ENCODE measurements around the gene LPCAT1.
A peak's percentile ranks its signal among the peaks of the same experiment; 100 is the strongest.
"Not testable (repeated sequence)": the region's sequence is repeated elsewhere in the genome, so short reads cannot be mapped to it uniquely, and the experiment has no call there.

LPCAT1 gene

GRCh38 chr5:1540831-1541701 is 17.3 kb upstream of the LPCAT1 start:
- no peak for DNase-seq

DNA sequence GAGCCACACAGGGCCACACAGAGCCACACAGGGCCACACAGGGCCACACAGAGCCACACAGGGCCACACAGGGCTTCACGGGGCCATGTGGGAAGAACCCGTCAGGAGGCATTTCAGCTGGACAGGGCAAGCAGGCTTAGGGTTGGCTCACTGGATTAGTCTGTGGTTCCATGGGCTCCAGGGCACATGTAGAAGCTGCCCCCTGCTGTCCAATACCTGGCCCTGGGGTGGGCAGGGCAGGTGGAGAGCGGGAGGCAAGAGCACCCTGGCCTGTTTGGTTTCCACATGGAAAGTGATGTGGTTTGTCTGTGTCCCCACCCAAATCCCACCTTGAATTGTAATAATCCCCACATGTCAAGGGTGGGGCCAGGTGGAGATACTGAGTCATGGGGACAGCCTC is 16.4 kb upstream of the LPCAT1 start:
- peak; percentile 61 for DNase-seq

- not testable (repeated sequence) for DNase-seq
Measured at GRCh38 chr5:1539393-1540161, 15.8 kb upstream of the LPCAT1 start.

DNA sequence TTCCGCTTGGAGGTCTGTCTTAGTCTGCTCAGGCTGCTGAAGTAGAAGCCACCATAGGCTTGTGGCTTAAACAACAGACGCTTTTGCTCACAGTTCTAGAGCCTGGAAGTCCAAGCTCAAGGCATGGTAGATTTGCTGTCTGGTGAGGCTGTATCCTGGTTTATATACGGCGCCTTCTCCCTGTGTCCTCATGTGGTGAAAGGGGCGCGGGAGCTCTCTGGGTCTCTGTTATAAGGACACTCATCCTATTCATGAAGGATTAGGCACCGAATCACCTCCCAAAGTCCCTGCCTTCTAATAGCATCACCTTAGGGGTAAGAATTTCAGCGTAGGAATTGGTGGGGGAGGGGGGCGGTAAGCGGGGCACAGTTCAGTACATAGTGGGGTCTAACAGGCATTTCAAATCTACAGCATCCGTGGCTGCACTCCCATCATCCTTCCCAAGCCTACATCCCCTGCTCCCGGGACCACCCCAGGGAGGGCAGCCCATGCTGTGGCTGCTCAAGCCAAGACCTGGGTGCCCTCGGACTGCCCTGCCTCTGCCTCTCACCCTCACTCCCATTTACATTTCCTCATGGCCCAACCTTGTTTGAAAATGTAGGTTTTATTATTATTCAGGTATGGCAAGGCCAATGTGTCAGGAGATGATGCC is 15.1 kb upstream of the LPCAT1 start:
- no peak for DNase-seq

DNA sequence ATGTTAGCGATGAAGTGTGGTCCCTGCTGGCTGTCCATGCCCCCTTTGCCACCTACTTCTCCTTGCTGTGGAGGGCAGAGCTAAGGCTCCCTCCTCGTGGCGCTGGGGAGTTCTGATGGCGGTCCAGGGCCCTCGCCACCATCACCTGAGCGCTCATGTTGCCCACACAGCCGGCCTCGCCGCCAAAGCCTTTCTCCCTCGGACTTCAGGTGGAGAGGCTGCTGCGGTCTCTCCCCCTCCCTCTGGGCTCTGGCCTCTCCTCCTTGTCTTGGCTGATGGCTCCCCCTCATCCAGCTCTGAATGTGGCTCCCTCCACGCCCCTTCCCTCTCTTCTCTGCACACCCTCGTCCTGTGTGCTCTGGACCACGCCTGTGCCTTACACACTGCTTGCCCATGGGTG is 14.5 kb upstream of the LPCAT1 start:
- no peak for DNase-seq

- no peak for DNase-seq
Measured at GRCh38 chr5:1537603-1538154, 13.9 kb upstream of the LPCAT1 start.

DNA sequence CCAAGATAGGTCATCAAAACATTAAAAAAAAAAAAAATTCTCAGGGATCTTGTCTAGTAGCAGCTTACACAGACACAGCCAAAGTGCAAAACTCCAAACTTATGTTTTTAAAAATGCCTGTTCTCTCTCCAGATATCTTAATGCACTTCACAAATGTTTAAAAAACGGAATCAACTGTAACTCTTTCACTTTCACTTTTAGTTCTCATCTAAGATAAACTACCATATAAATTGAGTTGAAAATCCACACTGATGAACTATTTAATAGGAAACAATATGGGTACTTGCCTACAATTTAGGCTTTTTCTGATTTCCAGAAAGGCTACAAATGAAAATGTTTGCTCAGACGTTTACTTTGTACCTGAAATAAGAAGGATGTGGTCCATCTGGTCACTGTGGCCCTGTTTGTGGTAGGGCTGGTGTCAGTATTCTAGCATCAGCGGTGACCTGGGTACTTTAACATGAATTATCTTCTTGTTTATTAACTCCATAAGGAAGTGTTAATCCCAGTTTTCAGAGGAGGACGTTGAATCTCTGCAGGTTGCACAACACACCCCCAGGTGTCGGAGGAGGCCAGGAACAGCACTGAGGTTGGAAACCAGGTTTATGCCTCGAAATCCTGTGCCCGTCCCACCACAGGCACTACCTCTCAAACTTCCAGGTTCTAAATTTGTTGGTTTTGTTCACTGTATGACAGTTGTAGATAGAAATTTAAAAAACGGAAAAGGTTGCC is 13.3 kb upstream of the LPCAT1 start:
- no peak for DNase-seq

DNA sequence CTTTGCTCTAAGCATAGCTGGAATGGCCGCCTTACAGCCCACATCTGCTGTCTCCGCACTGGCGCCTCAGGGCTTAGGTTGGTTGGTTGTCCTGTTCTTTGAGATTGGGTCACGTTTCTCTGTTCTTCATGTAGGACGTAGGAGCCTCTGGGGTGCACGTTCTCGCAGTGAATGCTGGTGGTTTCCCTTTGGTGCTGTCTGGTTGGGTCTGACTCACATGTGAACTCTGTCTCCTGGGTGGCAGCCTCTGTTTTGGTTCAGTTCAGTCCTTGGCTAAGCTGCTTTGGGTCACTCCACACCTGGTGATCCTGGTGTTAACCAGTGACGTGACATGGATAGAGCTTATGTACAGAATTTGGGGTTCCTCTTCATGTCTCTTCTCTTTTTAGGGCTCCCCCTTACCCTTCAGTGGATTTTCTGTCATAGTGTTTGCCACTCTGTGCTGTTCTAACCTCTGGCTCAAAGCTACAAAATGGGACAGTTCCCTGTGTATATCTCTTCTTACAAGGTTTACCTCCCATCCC is 12.6 kb upstream of the LPCAT1 start:
- no peak for DNase-seq

DNA sequence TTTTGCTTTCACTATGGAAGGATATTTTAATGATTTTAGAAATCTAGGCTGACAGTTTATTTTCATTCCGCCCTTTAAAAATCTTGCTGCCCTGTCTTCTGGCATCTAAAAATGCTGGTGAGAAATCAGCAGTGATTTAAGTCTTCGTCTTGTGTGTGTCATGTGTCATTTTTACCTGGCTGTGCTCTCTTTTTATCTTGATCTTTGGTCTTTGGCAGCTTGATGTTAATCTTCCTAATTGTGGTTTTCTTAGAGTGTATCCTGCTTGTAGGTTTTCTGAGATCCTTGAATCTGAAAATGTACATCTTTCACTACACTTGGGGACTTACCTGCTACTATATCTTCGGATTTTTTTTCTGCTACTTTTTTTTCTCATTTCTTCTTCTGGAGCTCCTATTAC is 11.9 kb upstream of the LPCAT1 start:
- no peak for DNase-seq

GRCh38 chr5:1532384-1532783 is 8.6 kb upstream of the LPCAT1 start:
- no peak for DNase-seq

- no peak for DNase-seq
Measured at GRCh38 chr5:1529498-1529897, 5.7 kb upstream of the LPCAT1 start.

DNA sequence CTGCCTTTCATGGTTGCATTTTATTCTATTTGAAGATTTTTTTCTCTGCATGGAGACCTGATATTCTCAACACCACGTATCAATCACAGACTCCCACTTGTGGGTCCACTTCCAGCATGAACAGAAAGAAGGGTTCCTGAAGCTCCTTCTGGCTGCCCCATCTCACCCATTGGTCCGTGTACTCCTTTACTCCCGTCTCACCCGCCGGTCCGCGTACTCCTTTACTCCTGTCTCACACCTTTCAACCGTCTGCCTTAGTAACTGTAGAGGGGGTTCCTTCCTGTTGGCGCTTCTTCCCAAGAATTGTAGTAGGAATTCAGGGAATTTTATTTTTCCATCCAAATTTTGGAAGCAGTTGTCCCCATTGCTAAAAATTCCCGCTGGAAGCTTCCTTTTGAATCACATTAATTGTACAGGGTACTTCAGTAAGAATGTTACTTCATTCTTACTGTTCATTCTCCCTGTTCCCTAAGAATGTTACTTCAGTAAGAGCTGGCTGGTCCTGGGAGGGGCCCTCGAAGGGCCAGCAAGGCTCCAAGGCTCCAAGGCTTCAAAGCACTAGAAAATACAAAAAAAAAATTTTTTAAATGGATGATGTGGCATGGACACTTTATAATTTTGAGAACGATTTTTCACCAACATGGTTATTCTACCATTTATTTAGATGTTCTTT is 3.9 kb upstream of the LPCAT1 start:
- DNase-seq = no peak

DNA sequence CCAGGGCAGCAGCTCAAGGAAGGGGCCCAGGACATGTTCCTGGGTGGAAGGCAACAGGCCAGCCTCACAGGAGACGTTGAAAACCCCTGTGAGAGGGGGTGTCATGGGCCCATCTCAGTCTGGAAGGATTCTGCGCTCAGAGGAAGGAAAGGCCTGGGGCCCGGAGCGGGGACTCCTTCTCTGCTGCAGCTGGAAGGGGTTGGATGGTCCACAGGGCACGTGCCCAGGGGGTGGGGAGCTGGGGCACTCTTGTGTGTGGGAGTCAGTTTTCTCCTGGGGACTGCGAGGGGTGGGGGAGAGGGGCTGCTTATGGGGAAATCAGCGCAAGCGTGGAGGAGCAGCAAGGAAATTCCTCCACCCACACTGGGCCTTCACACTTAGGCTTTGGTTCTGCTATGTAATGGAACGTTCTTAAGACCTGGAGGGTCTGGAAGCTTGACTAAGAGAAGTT is 2.9 kb upstream of the LPCAT1 start:
- DNase-seq = no peak

- no peak for DNase-seq
Measured at GRCh38 chr5:1526190-1526631, 2.5 kb upstream of the LPCAT1 start.

DNA sequence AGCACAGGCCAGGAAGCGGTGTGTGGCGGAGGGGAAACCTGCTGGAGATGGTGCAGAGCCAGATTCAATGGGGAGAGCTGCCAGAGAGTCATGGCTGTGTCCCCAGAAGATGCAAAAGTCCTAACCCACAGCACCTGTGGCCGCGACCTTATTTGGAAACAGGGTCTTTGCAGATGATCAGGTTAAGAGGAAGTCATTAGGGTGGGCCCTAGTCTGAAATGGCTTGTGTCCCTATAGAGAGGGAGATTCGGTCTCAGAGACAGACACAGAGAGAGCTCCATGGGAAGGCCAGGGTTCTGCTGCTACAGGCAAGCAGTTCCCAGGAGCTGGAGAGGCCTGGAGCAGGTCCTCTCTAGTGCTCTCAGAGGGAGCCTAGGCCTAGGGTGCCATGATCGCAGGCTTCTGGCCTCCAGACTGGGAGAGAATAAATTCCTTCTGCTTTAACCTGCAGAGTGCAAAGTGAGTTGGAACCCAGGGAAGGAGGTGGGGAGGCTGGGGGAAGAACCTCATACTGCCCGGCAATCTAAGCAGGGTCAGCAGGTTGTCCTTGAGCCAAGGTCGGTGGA is 1.9 kb upstream of the LPCAT1 start:
- DNase-seq = no peak

GRCh38 chr5:1524799-1525623 is 1.3 kb upstream of the LPCAT1 start:
- DNase-seq = no peak

DNA sequence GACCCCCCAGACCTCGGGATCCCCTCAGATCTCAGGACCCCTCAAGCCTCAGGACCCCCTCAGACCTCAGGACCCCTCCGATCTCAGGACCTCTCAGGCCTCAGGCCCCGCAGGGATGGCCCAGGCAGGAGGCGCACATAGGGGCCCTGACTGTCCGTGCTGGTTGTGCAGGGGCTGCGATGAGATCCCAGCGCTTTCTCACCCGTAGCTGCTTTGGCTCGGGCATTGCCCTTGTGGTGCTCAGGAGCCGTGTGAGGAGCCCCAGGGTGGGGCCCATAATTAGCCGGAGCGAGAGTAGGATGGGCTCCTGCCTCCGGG is 680 bp upstream of the LPCAT1 start:
- no peak for DNase-seq

DNA sequence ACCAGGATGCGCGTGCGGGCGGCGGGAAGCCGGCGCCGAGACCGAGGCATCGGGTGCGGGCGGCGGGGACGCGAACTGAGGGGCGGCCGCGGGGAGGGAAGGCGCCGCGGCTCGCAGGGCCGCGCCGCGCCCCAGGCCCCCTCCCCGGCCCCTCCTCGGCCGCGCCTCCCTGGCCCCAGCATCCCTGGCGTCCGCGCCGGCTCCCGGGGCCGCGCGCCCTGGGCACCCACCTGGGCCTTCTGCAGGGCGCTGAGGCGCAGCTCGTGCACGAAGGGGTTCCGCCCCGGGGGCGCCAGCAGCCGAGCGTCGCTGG is 324 bp downstream of the LPCAT1 start:
- peak; percentile 80 for DNase-seq

DNA sequence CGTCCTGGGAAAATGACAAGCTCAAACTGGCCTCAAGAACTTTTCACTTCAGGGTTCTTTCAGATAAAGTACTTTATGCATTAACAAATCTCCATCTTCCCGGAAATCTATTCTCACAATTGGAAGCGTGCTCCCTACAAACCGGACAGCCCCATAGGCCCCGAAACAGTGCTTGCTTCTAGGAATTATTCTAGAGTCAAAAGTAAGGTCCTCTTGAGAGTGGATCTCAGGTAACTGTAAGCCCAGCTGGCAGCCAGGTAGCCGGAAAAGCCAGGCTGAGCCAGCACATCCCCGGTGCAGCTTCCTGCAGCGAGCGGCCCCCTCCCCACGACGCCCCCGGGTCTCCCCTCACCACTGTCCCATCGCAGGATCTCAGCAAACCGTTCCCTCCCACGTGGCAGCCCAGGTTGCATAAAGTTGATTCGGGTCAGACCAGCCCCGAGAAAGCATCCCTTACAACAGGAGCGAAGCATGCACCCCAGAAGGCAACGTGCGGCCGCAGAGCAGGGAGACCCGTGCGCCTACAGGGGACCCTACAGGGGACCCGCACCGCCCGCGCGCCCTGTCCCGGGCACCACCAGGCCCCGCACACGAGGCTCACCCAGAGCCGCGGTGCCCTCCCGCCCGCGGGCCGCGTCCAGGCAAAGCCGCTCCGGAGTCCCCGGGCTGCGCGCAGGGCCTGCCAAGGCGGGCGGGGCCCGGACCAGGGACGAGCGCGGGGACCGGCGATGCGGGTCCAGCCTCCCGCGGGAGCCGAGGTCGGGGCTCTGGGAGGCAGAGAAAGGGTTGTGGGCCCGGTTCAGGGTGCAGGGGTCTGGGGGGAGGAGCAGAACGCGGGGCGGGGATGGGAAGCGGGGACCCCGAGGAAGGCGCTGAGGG is 920 bp downstream of the LPCAT1 start:
- peak; percentile 66 for DNase-seq

Data from DMS53 (cell line).